Natural killer cell (primary cell): ENCODE measurements around the gene E2F3. TPM values are rescaled to one million over a fixed set of nuclear protein-coding genes. Genes with fewer than 3 reads are reported as not detected.

Experiments
- ATAC-seq, 3 donors: fragments of 150-1000 bp in 2 of 3; fragments of 200-7000 bp in 1 of 3; cut with Tn5 transposase; 1 replicate in 1 of 3; 2 replicates in 2 of 3; pipeline ENCODE4 v1.10.0; 2021; ENCODE audit warnings: mild to moderate bottlenecking in 2 of 3, moderate library complexity in 2 of 3
- DNase-seq, 2 donors: peaks; one replicate each; pipeline versions ENCODE4 v3.0.0 to v3.0.0-alpha.2; 2013 to 2021; ENCODE audit warnings: mixed read lengths in 1 of 2
- H3K27ac ChIP-seq: one replicate; pipeline ENCODE4 v1.5.1; 2013; ENCODE audit warnings: mild to moderate bottlenecking, low read length
- H3K27me3 ChIP-seq: one replicate; pipeline ENCODE4 v1.6.1; 2013; ENCODE audit warnings: low read length; ENCODE audit not compliant: control insufficient read depth, insufficient read depth
- H3K36me3 ChIP-seq: one replicate; pipeline ENCODE4 v1.6.1; 2013; ENCODE audit warnings: low read length; ENCODE audit not compliant: control insufficient read depth, insufficient read depth
- H3K4me1 ChIP-seq: one replicate; pipeline ENCODE4 v1.6.1; 2013; ENCODE audit warnings: low read length; ENCODE audit not compliant: control insufficient read depth, insufficient read depth
- H3K4me3 ChIP-seq: one replicate; pipeline ENCODE4 v1.5.1; 2013; ENCODE audit warnings: low read length
- H3K9me3 ChIP-seq: one replicate; pipeline ENCODE4 v1.6.1; 2013; ENCODE audit warnings: low read length; ENCODE audit not compliant: control insufficient read depth, insufficient read depth
- H3K27ac Mint-ChIP-seq, 2 donors: one replicate each; pipeline ENCODE4 v1.8.0; 2022; ENCODE audit warnings: mild to moderate bottlenecking in 2 of 2, mixed read lengths in 2 of 2, moderate library complexity in 1 of 2
- H3K27me3 Mint-ChIP-seq, 2 donors: one replicate each; pipeline ENCODE4 v1.8.0; 2022; ENCODE audit warnings: low read depth in 2 of 2, mixed read lengths in 2 of 2
- H3K36me3 Mint-ChIP-seq: one replicate; pipeline ENCODE4 v1.8.0; 2022; ENCODE audit warnings: mixed read lengths
- H3K4me1 Mint-ChIP-seq, 2 donors: one replicate each; pipeline ENCODE4 v1.8.0; 2022; ENCODE audit warnings: mixed read lengths in 2 of 2
- H3K4me3 Mint-ChIP-seq: one replicate; pipeline ENCODE4 v1.8.0; 2022; ENCODE audit warnings: mild to moderate bottlenecking, moderate library complexity, mixed read lengths
- H3K9me3 Mint-ChIP-seq, 2 donors: one replicate each; pipeline ENCODE4 v1.8.0; 2022; ENCODE audit warnings: mixed read lengths in 2 of 2
- WGBS: methylation state at CpG from one replicate; pipeline ENCODE4 v1.1.7; 2013; ENCODE audit warnings: missing lambda C conversion rate; ENCODE audit not compliant: insufficient coverage; 5-methylcytosine and 5-hydroxymethylcytosine counted together
- intact Hi-C: fragments of 100-400 bp; cut with micrococcal nuclease; formaldehyde crosslinking; loops from one replicate; pipeline ENCODE4 v1.14.2; 2022
- total RNA-seq, 4 donors: library from RNA; stranded (reverse); fragments of 120-200 nt in 1 of 4; gene quantifications; one replicate each; pipeline versions ENCODE4 v1.2.3 to v1.2.4, GENCODE V29; 2013 to 2022
- TF ChIP-seq, protein P1 (sequence below): fragments of 200-600 bp; IDR thresholded peaks from one replicate; pipeline ENCODE4 v1.8.0; 2022; ENCODE audit warnings: antibody characterized with exemption

The E2F3 gene
- total RNA-seq, 3 donors from 2014 or later (not counting 1 experiment from before 2014, with no cell fraction given): 8.2 to 14.7 (median 12.2) TPM

DNA sequence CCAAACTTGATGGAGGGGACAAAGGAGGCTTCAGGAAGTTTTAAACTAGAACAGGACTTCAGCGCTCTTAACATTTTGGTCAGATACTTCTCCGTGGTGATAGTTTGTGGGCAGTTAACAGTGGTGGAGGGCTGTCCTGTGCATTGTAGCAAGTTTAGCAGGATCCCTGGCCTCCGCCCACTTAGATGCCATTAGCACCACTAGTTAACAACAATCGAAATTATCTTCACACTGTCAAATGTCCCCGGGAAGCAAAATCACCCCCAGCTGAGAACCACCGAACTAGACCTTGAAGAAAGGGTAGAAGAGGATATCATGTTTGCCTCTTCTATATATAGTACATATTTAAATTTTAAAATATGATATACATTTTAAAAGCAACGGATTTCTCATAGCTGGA lies 13.6 kb downstream of the E2F3 start:
- peak; percentile 28 to 55 (median 52) for ATAC-seq
- intact Hi-C loops: no loop called here
- H3K27me3 Mint-ChIP-seq: no peaks in the 10 kb centered on the region
- Histone ChIP-seq H3K4me3 (no peak overlapping the region), H3K27me3 (no peaks in the 10 kb centered on the region), H3K36me3 (no peaks in the 10 kb centered on the region), H3K9me3 (no peaks in the 10 kb centered on the region), H3K27ac (no peak overlapping the region), H3K4me1 (peaks cover 52% of the 10 kb centered on the region)
- peak overlapping the region; percentile 63 to 79 for H3K27ac Mint-ChIP-seq
- TF ChIP-seq, protein P1, sequence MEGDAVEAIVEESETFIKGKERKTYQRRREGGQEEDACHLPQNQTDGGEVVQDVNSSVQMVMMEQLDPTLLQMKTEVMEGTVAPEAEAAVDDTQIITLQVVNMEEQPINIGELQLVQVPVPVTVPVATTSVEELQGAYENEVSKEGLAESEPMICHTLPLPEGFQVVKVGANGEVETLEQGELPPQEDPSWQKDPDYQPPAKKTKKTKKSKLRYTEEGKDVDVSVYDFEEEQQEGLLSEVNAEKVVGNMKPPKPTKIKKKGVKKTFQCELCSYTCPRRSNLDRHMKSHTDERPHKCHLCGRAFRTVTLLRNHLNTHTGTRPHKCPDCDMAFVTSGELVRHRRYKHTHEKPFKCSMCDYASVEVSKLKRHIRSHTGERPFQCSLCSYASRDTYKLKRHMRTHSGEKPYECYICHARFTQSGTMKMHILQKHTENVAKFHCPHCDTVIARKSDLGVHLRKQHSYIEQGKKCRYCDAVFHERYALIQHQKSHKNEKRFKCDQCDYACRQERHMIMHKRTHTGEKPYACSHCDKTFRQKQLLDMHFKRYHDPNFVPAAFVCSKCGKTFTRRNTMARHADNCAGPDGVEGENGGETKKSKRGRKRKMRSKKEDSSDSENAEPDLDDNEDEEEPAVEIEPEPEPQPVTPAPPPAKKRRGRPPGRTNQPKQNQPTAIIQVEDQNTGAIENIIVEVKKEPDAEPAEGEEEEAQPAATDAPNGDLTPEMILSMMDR: no peak
- H3K9me3 Mint-ChIP-seq: no peaks in the 10 kb centered on the region
- no peak for DNase-seq
- H3K36me3 Mint-ChIP-seq: no peaks in the 10 kb centered on the region
- H3K4me3 Mint-ChIP-seq: peak overlapping the region; percentile 37
- H3K4me1 Mint-ChIP-seq: peaks cover 57 to 73% of the 10 kb centered on the region in 2 donors
- WGBS: 63% methylated on average over 2 of the region's 7 CpGs

DNA sequence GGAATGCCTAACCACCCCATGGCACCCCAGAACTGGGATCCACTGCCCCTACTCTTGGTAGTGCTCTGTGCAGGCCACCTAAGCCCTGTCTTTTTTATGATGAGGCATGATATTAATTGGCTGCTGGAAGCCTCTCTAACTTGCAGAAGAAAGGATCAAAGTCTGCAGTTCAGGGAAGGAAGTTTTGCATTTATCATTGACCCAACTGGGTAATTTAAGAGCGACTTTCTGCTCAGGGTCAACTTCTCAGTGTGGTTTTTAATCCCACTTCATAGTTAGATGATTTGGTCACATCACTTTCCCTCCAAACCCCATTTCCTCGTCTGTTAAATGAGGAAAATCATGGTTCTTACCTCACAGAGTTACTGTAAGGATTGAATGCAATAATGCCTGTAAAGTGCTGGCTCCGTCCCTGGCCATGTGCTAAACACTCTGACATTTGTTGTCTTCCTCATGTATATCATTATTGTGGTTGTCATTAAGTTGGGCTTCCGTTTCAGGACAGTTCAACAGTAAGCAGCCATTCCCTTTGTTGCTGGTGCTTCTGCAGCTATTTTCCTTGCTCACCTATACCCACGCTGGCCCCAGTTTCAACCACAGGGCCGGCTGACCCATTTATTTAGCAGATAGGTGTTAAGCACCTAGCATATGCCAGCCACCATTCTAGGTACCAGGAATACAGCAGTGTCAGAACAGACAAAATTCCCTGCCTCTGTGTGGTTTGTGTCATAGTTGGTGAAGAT lies 14.2 kb downstream of the E2F3 start:
- peak in 1 of 2 donors; percentile 22 for DNase-seq
- intact Hi-C loops: no loop called here
- Histone ChIP-seq H3K36me3 (no peaks in the 10 kb centered on the region), H3K27ac (peak overlapping the region; percentile 19), H3K4me3 (no peak overlapping the region), H3K9me3 (no peaks in the 10 kb centered on the region), H3K27me3 (no peaks in the 10 kb centered on the region), H3K4me1 (peaks cover 48% of the 10 kb centered on the region)
- no peaks in the 10 kb centered on the region for H3K36me3 Mint-ChIP-seq
- peaks cover 58 to 71% of the 10 kb centered on the region in 2 donors for H3K4me1 Mint-ChIP-seq
- TF ChIP-seq, protein P1: no peak
- ATAC-seq: peak; percentile 19 to 51 (median 41)
- H3K27me3 Mint-ChIP-seq: no peaks in the 10 kb centered on the region
- no peaks in the 10 kb centered on the region for H3K9me3 Mint-ChIP-seq
- WGBS: 32% methylated on average over 5 of the region's 6 CpGs
- H3K27ac Mint-ChIP-seq: peak overlapping the region; percentile 79 to 81
- H3K4me3 Mint-ChIP-seq: peak overlapping the region; percentile 62

DNA sequence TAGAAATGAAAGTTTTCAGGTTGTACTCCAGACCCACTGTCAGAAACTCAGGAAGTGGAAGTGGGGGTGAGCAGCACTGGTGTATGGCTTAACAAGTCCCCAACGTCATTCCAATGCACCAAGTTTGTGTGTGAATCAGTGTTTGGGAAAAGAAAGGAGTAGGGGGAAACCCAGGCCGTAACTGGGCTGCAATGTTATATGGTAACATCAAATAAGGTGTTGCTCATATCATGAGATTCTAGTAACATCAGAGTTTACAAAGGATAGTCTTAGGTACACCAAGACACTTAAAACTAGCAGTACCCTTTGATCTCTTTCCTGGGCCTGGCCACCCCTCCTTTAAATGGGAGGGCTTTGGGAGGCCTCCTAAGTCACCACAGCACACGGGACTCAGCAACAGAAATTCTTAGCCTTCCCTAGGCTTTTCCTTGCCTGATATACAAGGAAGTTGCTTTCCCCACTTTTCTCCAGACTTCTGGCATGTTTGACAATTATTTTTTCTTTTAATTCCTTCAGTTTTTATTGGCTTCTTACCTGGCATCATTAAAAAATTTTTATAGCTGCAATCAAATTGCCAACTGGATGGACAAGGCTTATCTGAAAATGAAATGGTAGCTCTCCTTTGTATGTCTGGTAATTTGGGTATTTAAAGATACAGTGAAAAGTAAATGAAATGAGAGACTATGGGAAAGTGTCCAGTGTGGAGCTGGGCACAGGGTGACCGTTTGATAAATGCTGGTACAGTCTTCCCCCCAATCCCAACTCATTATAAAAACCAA lies 15.1 kb downstream of the E2F3 start:
- Mint-ChIP-seq H3K36me3 (no peaks in the 10 kb centered on the region), H3K27me3 (no peaks in the 10 kb centered on the region), H3K9me3 (no peaks in the 10 kb centered on the region), H3K4me1 (peaks cover 54 to 63% of the 10 kb centered on the region in 2 donors), H3K27ac (peak overlapping the region; percentile 79 to 81), H3K4me3 (peak overlapping the region; percentile 62)
- Histone ChIP-seq H3K27ac (peak overlapping the region; percentile 14), H3K4me1 (peaks cover 40% of the 10 kb centered on the region), H3K4me3 (no peak overlapping the region), H3K9me3 (no peaks in the 10 kb centered on the region), H3K36me3 (no peaks in the 10 kb centered on the region), H3K27me3 (no peaks in the 10 kb centered on the region)
- TF ChIP-seq, protein P1: no peak
- intact Hi-C loops: no loop called here
- ATAC-seq: peak; percentile 39 to 55 (median 48)
- DNase-seq: peak in 1 of 2 donors; percentile 18
- WGBS: 54% methylated on average over 3 of the region's 4 CpGs
